GM23248 (cell line): ENCODE results near the gene LRRTM2.

Experiments
- EZH2 ChIP-seq: fragments of 200-600 bp; sonication (generic); IDR thresholded peaks from 2 replicates; pipeline ENCODE4 v1.6.1; 2018; ENCODE audit warnings: antibody characterized with exemption, mild to moderate bottlenecking; ENCODE audit not compliant: insufficient read depth, poor library complexity, severe bottlenecking
- EZH2phosphoT487 ChIP-seq: fragments of 200-600 bp; sonication (generic); IDR thresholded peaks from 2 replicates; pipeline ENCODE4 v1.6.1; 2018; ENCODE audit warnings: antibody characterized with exemption, moderate library complexity, mild to moderate bottlenecking, low read depth; ENCODE audit not compliant: insufficient read depth

DNA sequence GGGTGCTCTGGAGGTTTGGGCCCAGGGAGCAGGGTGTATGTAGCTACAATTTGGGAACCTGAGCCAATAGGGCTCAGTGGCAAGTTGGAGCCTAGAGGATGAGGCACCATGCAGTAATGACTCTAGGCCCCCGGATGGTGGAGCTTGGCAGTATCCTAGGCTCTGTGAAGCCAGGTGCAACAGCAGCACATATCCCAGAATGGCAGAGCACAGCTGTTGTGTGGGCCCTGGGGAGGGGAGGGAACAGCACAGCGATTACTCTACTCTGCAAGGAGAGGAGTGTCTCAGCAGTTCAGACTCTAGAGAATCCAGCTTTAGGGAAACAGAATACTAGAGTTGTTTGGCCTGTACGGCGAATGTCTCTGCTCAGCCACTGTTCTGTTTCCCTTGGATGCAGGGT lies 56.1 kb downstream of the LRRTM2 start:
- no peak for TF ChIP-seq EZH2phosphoT487
- no peak for TF ChIP-seq EZH2
